Gastroesophageal sphincter (tissue), 3 donors: ENCODE results near the gene GABRG3.

Source experiments
- CTCF ChIP-seq, 4 experiments: fragments of 200-600 bp in 2 of 4; fragments of 450-650 bp in 2 of 4; sonication (generic) in 1 of 4; IDR thresholded peaks; one replicate each; pipeline ENCODE4 v1.5.1; 2017 to 2019; ENCODE audit warnings: antibody characterized with exemption in 4 of 4, mild to moderate bottlenecking in 2 of 4, moderate library complexity in 2 of 4
- POLR2A ChIP-seq, 2 donors: fragments of 450-650 bp; IDR thresholded peaks; one replicate each; pipeline ENCODE4 v1.6.1; 2017; ENCODE audit warnings: antibody characterized with exemption in 2 of 2, mild to moderate bottlenecking in 2 of 2, moderate library complexity in 1 of 2

DNA sequence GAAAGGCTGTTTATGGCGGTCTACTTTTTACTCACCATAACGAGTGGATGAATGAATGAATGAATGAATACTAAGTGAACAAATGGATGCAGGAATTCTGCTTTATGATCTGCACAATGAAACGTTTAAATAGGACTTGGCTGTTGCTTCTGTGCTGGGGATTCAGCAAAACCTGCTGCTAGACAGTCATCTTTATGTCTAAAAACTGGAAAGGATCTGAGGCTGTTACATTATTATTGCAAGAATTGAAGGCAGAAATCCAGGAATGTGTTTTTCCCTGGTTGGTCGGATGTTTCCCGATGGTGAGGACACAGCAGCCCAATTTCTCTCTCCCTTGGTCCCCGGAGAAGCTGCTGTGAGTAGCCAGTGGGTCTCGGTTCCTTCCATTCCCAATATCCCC is 94.2 kb downstream of the GABRG3 start:
- no peak for TF ChIP-seq CTCF (IDR thresholded peaks at IDR 0.05)
- TF ChIP-seq POLR2A (IDR thresholded peaks at IDR 0.05) = no peak
